Dedifferentiated amniotic fluid mesenchymal stem cell (primary cell): Measurements from ENCODE around the gene PITX1.

Source experiments
- DNase-seq: peaks from one replicate; pipeline ENCODE4 v3.0.0-alpha.2; 2016; ENCODE audit errors: extremely low spot score

PITX1 gene

DNA sequence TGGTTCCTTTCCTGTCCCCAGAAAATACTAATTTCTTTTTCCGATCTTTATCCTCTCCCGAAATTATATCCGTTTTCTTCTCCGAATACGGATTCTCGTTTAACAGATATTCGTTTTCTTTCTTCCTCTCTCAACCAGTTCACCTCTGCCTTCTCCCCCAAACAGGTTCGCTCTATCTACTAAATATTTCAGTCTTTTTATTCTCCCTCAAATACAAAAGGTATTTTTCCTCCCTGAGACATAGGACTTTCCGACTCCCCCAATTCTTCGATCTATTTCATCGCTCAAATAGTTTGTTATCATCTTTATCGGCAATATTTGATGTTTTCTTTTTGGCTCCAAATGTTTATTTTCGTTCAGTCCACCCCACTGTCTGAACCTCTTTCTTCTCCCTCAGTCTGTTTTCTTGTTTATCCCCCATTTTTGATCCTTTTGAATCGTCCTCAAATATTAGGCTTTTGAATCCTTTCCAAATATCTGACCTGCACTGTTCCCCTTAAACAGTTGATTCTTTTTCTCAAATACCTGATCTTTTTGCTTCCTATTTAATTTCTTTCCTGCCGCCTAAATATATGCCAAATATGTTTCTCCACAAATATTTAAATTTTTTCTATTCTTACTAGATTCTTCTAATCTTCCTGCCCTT is 4.4 kb downstream of the PITX1 start:
- DNase-seq, result no peak

DNA sequence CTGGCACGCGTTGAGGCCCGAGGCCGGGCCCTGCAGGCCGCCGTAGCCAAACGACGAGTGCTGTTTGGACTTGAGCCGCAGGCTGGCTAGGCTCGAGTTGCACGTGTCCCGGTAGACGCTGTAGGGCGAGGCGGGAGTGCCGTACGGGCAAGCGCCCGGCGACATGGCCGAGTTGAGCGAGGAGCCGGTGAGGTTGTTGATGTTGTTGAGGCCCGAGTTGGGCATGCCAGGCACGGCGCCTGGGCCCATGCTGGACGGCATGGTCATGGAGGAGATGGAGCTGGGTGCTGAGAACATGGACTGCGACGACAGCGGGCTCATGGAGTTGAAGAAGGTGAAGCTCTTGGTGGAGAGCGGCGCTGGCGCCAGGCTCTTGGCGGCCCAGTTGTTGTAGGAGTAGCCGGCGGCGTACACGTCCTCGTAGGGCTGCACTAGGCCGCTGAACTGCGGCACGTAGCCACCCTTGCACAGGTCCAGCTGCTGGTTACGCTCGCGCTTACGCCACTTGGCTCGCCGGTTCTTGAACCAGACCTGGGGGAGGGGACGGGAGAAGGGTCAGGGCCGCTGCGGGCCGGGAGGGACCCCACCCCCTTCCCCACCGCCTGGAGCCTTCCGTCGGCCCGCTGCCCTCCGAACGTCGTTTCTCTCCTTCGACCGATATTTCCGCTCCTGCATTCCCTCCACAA is 5.1 kb downstream of the PITX1 start:
- DNase-seq, result no peak

DNA sequence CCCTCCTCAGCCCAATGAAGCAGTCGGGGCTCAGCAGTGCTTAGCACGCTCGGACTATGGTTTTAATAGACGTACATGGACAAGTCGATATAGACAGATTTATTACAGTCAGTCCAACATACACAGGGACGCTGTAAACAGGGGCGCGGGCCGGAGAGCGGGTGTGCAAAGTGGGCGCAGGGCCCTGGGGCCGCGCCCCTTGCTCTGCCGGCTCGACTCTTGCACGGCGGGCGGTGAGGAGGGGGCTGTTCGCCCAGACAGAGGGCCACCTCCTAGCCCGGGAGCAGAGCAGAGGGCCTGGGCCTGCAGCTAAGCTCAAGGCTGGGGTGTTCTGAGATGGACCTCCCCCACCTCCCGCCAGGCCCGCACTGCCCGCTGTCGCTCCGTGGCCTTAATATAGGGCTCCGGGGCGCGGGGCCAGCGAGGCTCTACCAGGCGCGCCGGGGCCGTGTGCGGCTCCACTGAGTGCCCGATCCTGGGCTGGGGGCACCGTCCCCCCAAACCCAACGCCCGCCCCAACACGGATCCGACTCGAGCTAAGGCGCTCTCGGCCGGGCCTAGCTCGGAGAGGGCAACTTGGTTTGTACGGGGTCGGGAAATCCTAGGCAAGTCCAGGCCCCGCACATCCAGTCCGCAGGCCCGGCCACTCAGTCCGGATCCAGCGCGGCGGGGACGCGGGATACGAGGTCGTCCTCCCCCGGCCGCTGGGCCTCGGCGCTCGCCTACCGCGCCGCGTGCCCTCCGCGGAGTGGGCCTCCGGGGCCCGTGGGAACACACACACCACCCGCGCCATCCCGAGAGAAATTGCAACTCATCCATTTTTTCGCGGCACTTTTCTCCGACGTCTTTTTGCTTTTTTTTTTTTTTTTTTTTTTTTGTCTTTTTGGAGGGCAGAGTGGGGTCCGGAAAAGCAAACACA is 6.1 kb downstream of the PITX1 start:
- DNase-seq, result no peak

DNA sequence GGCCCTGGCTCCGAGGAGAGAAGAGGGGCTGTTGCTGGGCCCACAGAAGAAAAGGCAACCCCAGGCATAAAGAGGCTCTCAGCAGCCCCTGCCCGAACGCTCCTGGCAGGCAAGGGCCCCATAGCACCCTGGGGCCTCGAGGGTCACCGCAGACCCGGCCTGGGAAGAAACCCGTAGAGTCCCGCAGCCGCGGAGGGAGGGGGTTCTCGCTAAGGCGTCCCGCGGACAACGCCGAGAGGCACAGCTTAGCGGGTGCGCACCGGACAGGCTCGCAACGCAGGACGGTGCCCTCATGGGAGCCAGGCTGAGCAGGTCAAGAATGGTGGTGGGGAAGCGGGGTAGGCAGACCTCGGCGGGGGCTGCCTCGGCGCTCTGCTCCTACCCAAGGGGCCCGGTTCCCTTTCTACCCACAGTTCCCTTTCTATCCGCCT is 6.7 kb downstream of the PITX1 start:
- no peak for DNase-seq

DNA sequence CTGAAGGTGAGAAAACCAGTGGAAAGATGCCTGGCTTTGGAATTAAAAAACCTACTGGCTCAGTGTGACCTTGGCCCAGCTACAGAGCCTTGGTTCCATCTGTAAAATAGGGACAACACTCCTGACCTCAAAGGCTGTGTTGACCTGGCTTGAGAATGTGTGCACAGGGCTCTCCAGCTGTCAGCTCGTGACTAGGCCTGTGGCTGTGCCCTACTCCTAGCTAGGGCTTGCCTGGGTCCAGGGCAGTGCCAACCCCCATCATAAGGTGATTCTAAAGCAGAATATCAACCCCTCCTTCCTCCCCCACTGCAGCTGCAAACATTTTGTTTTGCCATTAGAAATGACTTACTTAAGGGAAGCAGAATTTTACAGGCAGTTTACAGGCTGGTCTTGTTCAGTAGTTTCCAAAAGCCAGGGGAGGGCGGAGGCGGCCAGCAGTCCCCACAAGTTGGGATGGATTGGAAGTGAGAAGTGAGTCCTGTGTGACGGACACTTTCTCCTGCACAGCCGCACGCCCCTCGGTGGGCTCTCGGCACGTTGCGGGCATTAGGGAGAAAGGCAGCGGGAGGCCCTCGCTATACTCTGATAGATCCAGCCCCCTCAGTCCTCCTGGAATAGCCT is 7.3 kb downstream of the PITX1 start:
- no peak for DNase-seq

DNA sequence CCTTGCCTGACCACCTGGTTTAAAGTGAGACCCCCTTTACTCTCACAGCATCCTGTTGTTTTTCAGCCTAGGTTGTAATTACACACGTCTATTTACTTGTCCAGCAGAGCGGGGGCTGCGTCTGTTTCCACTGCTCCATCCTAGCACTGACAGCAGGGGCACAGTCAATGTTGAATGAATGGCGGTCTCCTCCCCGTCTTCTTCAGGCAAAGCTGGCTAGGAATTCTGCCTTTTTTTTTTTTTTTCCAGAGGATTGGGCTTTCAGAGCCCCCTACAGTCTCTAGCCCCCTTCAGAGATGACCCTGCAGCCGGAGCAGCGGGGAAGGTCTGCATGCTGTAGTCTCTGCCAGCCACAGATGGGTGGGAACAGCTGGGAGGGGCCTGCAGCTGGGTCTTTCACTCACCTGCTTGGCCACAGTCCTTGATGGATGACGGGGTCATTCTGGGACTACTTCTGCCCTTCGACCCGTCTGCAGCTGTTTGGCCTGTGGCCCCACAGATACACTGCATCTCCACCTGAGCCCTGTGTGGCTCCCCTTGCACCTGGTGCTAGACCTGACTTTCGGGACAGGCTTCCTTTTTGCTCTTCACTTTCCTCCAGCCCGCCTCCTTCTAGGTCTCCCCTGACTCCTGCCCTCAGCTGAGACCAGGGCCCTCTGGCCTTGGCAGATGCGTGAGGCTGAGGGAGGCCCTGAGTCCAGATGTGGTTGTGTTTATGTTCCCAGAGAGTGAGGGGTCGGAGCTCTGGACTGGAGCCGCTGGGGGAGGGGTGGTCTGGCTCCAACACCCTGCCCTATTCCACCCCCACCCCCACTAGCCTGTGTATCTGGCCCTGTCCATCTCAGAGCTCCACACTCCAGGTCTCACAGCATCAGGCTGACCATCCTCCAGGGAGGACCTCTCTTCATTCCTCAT is 8.0 kb downstream of the PITX1 start:
- DNase-seq, result no peak

DNA sequence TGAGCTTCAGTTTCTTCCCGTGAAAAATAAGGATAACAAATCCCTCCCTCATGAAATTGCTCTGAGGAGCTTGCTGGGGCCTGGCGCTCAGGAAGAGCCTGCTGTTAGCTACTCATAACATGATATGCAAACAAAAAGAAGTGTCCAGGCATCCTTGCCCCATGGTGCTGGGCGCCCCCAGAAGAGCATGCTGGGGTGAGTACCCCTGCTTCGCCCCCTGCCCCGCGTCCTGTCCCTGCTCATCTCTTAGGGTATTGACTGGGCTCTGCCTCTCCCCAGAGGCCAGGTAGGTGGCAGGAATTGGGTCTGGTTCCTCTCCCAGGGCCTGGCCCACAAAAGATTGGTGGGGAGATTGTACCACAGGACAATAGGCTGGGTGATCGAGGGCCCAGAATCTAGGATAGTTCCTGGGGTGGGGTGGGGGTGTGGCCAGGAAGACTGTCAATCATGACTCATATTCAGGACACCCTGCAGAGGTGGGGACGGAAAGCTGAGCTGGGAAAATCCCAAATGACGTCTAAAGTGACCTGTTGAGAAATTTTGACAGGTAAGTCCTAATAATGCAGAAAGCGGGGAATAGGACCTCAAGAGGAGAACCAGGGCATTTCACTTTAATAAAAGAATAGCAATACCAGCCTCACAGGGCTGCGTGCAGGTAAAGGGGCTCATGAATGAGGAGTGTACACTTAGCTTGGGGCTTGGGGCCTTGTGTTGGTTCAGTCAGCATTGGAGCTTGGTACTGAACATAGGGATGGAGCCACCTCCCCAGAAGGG is 8.9 kb downstream of the PITX1 start:
- no peak for DNase-seq

DNA sequence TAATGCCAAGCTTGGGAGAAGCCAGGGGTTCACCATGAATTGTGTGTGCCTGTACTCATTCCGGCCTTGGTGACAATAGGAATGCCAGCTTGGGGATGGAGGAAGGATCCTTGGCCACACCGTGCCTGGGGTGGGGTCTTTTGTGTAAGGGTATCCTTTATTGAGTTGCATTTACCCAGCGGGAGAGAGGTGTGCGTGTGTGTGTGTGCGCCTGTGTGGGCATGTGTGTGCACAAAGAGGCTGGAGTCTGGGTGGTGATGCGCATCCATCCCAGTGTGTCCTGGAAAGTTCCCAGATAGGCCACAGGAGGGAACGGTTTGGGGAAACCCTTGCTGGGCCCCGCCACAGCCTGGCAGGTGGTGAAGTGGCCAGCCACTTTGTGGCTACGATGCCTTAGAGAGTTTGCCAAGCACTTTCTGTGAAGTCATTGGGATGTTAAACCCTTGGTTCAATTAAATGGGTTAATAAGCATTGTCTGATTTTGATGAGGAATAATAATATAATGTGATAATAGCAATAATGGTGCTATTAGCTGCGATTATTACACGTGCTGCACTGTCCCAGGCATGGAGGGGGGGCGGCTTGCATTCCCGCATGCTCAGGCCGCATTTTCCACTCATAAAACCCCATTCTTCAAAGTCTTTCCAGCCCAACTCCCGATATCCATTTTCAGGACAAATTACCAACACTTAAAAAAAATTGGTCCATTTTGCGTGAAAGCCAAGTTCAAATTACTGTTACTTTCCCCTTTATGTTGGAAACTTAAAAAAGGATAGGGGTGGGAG is 13.7 kb downstream of the PITX1 start:
- no peak for DNase-seq

DNA sequence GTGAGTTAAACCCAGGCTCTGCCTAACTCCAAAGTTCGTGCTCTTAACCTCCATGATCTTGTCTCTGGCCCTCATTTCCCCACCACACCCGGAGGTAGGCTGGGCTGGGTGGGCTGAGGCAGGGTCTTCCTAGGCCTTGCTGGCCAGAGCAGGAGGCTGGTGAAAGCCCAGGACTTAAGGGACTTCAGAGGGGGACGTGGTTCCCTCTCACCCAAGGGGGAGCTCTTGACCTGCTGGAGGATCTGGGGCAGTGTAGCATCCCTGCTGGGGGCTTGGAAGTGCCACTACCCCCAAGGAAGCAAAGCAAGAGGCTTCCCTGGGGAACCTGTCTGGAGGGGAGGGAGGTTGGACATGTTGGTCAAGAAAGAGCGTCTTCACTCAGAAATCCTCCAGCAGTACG is 14.7 kb downstream of the PITX1 start:
- DNase-seq, result no peak

DNA sequence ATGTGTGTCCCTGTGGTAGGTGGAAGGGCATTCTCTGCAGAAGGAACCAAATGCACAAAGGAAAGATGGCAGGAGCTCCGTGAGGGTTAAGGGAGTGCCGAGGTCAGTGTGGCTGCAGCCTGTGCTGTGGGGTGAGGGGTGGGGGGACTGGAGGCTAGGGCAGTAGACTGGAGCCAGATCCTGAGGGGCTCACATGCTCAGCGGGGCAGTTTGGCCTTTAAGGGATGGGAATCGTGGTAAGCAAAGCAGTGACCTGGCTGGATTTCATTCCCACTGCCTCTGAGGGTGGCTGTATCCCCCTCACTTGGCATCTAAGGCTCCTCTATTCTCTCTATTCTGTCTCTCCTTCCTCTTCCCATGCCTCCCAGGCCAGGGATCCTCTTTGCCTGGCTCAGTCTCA is 15.6 kb downstream of the PITX1 start:
- DNase-seq, result no peak

DNA sequence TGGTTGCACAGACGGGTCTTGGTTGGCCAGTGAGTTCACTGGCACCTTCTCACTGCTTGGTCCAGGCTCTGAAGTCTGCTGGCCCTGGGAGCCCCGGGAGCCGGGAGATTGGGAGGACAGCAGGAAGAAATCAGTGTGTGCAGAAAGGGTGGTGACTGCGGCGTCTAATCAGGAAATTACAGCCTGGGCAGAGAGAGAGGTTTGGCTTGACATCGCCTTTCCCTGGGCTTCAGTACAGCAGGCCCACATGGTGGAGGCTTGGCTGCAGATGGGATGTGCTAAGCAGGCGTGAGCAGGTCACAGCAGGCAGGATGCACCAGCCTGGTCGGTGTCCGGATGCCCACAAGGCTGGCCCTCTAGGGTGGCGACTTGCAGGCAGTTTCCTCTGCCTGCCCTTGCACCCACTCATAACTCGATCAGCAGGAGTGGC is 17.2 kb downstream of the PITX1 start:
- DNase-seq, result no peak

DNA sequence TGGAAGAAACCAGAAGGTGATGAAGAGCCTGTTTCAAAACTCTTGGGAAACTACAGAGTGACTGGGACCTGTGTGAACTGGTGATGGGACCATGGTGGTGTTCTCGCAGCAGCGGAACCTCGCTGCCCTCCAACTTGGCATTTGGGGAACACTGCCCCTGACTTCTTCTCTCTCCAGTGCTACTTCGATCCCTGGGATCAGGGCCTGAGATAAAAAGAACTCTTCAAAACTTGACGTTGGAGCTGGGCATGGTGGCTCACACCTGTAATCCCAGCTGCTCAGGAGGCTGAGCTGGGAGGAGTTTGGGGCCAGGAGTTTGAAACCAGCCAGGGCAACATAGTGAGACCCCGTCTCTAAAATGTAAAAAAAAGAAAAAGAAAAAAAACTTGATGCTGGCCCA is 18.1 kb downstream of the PITX1 start:
- DNase-seq, result no peak

DNA sequence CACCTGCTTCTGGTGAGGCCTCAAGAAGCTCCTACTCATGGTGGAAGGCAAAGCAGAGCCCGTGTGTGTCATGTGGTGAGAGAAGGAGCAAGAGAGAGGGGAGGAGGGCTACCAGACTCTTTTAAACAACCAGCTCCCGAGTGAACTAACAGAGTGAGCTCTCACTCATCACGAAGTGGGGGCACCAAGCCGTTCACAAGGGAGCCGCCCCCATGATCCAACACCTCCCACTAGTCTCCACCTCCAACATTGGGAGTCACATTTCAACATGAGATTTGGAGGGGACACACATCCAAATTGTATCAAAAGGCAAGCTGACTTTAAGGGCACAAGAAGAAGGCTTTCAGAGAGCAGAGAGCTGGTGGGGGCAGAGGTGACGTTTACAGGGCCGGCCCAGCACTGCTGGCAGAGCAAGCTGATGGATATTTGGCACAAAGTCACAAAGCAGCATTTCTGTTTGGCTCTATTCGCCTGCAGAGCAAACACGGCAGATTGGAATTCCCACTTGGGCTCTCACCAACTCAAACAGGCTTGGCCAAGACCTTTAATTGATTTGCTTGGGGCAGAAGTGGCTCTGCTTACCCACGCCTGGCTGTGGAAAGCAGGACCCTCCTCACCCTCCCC is 20.0 kb downstream of the PITX1 start:
- peak; percentile 80 for DNase-seq

DNA sequence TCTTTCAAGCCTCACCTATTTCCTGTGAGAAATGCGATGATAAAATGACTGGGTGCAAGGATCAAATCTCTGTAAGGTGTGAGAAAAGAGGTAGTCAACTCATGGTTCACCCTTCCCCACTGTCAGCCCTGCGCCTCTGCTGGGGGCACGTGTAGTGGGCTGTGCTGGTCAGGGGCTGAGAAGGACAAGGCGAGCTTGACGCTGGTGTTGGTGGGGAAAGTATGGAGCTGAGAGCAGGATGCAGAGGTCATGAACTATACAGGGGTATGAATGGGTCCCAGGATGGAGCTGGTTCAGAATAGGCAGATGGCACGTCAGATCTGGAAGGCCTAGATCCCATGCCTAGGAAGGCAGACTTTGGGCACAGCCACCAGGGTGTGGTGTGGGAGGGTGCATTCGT is 20.6 kb downstream of the PITX1 start:
- no peak for DNase-seq

DNA sequence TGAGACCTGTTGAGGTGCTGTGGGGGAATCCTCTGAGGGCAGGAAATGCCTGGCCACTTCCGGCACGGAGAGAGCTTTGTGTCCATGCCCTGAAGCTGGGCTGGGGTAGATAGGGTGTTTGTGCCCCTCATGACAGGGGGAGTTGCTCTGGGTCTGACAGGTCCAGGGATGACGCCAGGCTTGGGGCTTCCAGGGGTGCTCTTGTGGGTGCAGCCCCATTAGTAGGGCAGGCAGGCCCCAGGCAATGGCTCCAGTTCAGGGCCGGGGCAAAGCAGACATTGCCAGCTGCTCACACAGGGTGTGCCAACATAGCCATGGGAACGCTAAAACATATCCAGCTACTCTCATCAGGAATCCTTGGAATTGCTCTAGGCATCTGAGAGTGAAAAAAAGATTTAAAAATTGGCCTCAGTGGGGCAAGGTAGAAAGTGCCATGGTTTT is 21.1 kb downstream of the PITX1 start:
- peak; percentile 52 for DNase-seq

DNA sequence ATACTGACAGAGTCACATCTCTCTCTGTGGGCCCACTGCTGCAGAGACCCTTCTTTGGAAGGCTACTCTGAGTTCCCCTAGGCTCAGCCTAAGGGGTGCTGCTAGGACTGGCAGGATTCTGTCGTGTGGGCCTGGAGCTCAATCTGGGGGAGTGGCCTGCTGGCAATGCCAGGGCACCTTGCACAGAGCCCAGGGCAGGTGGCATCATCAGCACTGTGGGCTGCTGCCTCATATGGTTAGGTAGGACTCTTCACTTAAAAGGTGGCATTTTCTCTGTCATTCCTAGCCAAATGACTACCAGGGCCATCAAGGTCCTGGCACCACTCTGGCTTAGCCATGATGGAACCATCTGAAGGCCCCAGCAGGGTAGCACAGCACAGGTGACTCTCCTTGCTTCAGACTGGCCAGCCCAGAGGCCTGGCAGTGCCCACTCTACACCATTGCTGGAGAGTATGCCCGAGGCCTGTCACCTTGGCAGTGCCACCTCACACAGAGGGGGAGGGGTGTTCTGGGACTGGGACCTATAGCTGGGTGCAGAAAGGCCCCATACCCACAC is 21.9 kb downstream of the PITX1 start:
- no peak for DNase-seq

DNA sequence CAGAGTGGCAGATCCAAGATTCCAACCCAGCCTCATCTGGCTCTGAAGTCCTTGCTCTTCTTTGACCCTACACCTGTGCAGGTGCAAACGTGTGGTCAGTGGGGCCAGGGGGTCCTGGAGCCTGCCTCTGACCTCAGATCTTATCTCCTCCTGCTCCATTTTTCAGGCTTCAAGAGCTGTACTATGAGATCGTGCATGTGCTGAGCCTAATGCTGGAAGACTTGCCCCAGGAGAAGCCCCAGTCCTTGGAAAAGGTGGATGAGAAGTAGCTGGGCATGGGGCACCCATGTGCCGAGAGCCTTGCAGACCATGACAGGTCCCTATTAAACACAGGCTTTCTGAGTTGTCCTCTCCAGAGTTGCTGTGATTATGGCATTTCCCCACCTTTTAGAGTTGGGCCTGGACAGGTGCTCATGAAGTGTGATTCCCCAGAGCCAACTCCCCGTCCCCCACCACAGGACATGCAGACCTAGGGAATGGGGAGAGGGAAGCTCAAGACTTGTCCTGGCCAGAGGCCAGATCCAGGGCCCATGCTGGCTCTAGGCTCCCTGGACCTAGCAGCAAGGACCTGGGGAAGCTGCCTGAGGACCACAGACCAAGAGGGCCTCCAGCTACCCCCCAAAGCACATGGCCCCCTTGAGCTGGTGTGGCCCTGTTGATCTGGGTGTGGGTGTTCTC is 22.5 kb downstream of the PITX1 start:
- no peak for DNase-seq
